SU-DHL-6 (cell line): ENCODE results near the gene CTSS.

Experiments used
- CTCF ChIP-seq: fragments of 200-600 bp; sonication (generic); IDR thresholded peaks from one replicate; pipeline ENCODE4 v1.5.1; 2017; ENCODE audit warnings: antibody characterized with exemption, mild to moderate bottlenecking, low read length, moderate library complexity; ENCODE audit not compliant: insufficient read depth, poor library complexity, severe bottlenecking
- EZH2phosphoT487 ChIP-seq: fragments of 200-600 bp; sonication (generic), shearing (Covaris generic); conservative IDR thresholded peaks from 2 replicates; pipeline ENCODE4 v1.6.1; 2018; ENCODE audit warnings: mild to moderate bottlenecking, antibody characterized with exemption, low read length, moderate library complexity, mixed read lengths

DNA sequence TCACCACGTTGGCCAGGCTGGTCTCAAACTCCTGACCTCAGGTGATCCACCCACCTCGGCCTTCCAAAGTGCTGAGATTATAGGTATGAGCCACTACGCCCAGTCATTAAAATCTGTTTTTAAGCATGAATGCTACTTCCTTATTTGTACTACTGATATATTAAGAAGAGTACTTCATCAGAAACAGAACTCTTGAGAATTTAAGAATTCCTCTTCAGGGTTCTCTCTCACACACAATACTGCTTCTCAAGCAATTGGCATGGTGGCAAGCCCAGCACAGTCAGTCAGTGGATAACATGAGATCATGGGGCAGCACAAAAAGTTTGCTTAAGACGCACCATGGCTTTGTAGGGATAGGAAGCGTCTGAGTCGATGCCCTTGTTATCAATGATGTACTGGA, 14.1 kb downstream of the CTSS start:
- TF ChIP-seq CTCF (no peak), EZH2phosphoT487 (no peak)
